Transverse colon (tissue), 3 donors: ENCODE data around the gene ATP6V1F.

Experiments
- CTCF ChIP-seq, 5 experiments: fragments of 200-600 bp in 3 of 5; fragments of 450-650 bp in 2 of 5; sonication (generic) in 3 of 5; IDR thresholded peaks; 1 replicate in 2 of 5; 2 replicates in 3 of 5; pipeline ENCODE4 v1.5.1; 2016 to 2017; ENCODE audit warnings: antibody characterized with exemption in 5 of 5, inconsistent platforms in 3 of 5, mild to moderate bottlenecking in 2 of 5, moderate library complexity in 1 of 5
- POLR2A ChIP-seq: fragments of 450-650 bp; IDR thresholded peaks from one replicate; pipeline ENCODE4 v1.6.1; 2016; ENCODE audit warnings: antibody characterized with exemption, mild to moderate bottlenecking, moderate library complexity

GRCh38 chr7:128894101-128894440 lies 31.4 kb downstream of the ATP6V1F start:
- TF ChIP-seq POLR2A (no peak), CTCF (IDR thresholded peaks at IDR 0.05) (no peak)
